Testis (tissue), 2 donors: ENCODE data around the gene PNPLA8.

ENCODE experiments used
- CTCF ChIP-seq, 3 experiments: fragments of 450-650 bp in 2 of 3; fragments of 200-600 bp in 1 of 3; sonication (generic) in 1 of 3; IDR thresholded peaks; one replicate each; pipeline ENCODE4 v1.5.1; 2016 to 2019; ENCODE audit warnings: antibody characterized with exemption in 3 of 3, mild to moderate bottlenecking in 2 of 3, moderate library complexity in 1 of 3
- POLR2A ChIP-seq: fragments of 450-650 bp; IDR thresholded peaks from one replicate; pipeline ENCODE4 v1.6.1; 2017; ENCODE audit warnings: antibody characterized with exemption, mild to moderate bottlenecking, moderate library complexity

- TF ChIP-seq POLR2A (no peak), CTCF (IDR thresholded peaks at IDR 0.05) (no peak)
These were observed 41.8 kb downstream of the PNPLA8 start for GRCh38 chr7:108484137-108484536.
